ENCODE data around the gene SEPTIN2. TPM values are rescaled to one million over a fixed set of nuclear protein-coding genes. Genes with fewer than 3 reads are reported as not detected.

Gene SEPTIN2
- total and polyA plus RNA-seq, 10 of the 15 experiments (the other 5 are each of a cell fraction or from before 2014, with no cell fraction given): 169 to 474 (median 269) TPM

- no TSS peak for BruUV-seq (replicated peaks)
- Histone ChIP-seq H3K79me2 (ENCODE audit: control insufficient read depth, insufficient read depth, low read length) (peaks cover 12% of the 10 kb centered on the region), H2AFZ (ENCODE audit: control insufficient read depth, low read depth, low read length) (no peak overlapping the region), H3K4me1 (ENCODE audit: control insufficient read depth, insufficient read depth, low read length) (peaks cover 7% of the 10 kb centered on the region; the same call in 1 of the 2 replicates), H3K9me3 (replicated peaks; ENCODE audit: control insufficient read depth, insufficient read depth, low read length) (no peaks in the 10 kb centered on the region), H3K36me3 (ENCODE audit: control insufficient read depth in 2 of 2, insufficient read depth in 2 of 2, low read length in 1 of 2) (peaks cover 0 to 11% of the 10 kb centered on the region in 2 experiments; a peak in 3 of 4 replicates), H3K9ac (ENCODE audit: control insufficient read depth, insufficient read depth, low read length) (no peak overlapping the region), H3K27ac (ENCODE audit: control insufficient read depth, insufficient read depth) (no peak overlapping the region), H4K20me1 (ENCODE audit: control insufficient read depth, insufficient read depth) (no peaks in the 10 kb centered on the region), H3K4me3 (no peak overlapping the region), H3K4me2 (ENCODE audit: control insufficient read depth, insufficient read depth) (no peak overlapping the region), H3K27me3 (replicated peaks in 1 of 2; ENCODE audit: control insufficient read depth in 2 of 2, insufficient read depth in 2 of 2, low read length in 1 of 2) (no peaks in the 10 kb centered on the region)
- 63% methylated on average over 4 of the region's 4 CpGs for WGBS (ENCODE audit: insufficient coverage, insufficient replicate concordance, low lambda C conversion rate, missing lambda C conversion rate)
- in situ Hi-C loops (cut with MboI): no loop called here
- RAD21 ChIA-PET (ENCODE audit: unreplicated experiment): interaction anchor here (1.3 to 4.2 kb wide), 2 partner anchors 10 to 19 kb away, joined by 3 to 16 read pairs; no protein-coding TSS in a partner anchor
- CTCF ChIA-PET: interaction anchor here (0.8 to 1.3 kb wide), 3 partner anchors 10 to 13 kb away, joined by 3 to 6 read pairs (median 4); no protein-coding TSS in a partner anchor
- intact Hi-C loops (cut with micrococcal nuclease; ENCODE audit: unreplicated experiment): no loop called here
- ATAC-seq (no peak), DNase-seq (ENCODE audit: low read depth, low spot score) (no peak), FAIRE-seq (no peak)
- SMC1A ChIA-PET (ENCODE audit: uncharacterized antibody, unreplicated experiment): interaction anchor here (0.9 to 3.5 kb wide), 2 partner anchors 10 to 15 kb away, joined by 4 to 27 read pairs; no protein-coding TSS in a partner anchor
- POLR2A ChIA-PET: interaction anchor here (1.0 to 1.2 kb wide), 2 partner anchors 9 to 67 kb away, joined by 3 read pairs; partner anchors contain the start of genes HDLBP and SEPTIN2
- no peak for TF ChIP-seq CUX1 (IDR thresholded peaks at IDR 0.05; ENCODE audit: insufficient replicate concordance, low read depth, low read length)
- TF ChIP-seq EZH2 (IDR thresholded peaks at IDR 0.05; ENCODE audit: borderline replicate concordance, control insufficient read depth, low read depth, low read length): no peak
- TF ChIP-seq RB1 (IDR thresholded peaks at IDR 0.05; ENCODE audit: borderline replicate concordance): no peak
- TF ChIP-seq ZNF207 (IDR thresholded peaks at IDR 0.05; ENCODE audit: borderline replicate concordance): no peak
- TF ChIP-seq HDAC6 (IDR thresholded peaks at IDR 0.05; ENCODE audit: unreplicated experiment): no peak
- no peak for TF ChIP-seq ZNF384 (IDR thresholded peaks at IDR 0.05; ENCODE audit: borderline replicate concordance, low read depth, low read length)
- no peak for TF ChIP-seq NR2C2 (IDR thresholded peaks at IDR 0.05; ENCODE audit: borderline replicate concordance, control insufficient read depth, insufficient read length, low read depth)
- TF ChIP-seq NFYA (IDR thresholded peaks at IDR 0.05; ENCODE audit: borderline replicate concordance, low read depth, low read length): no peak
- no peak for TF ChIP-seq SP1 (IDR thresholded peaks at IDR 0.05; ENCODE audit: low read depth, low read length)
- no peak for TF ChIP-seq BCL11A (IDR thresholded peaks at IDR 0.05; ENCODE audit: low read depth, low read length)
- TF ChIP-seq CREM (IDR thresholded peaks at IDR 0.05; ENCODE audit: low read depth): no peak
- TF ChIP-seq USF2 (IDR thresholded peaks at IDR 0.05; ENCODE audit: borderline replicate concordance, low read depth, low read length): no peak
- TF ChIP-seq MYB (IDR thresholded peaks at IDR 0.05; ENCODE audit: borderline replicate concordance, low read depth, low read length): no peak
- TF ChIP-seq ZNF592 (IDR thresholded peaks at IDR 0.05): no peak
These were observed 66.1 kb downstream of the SEPTIN2 start for GRCh38 chr2:241381872-241382271.

Measured in GM12878 (cell line).